ENCODE measurements around the gene PRKCB. TPM values are rescaled to one million over a fixed set of nuclear protein-coding genes. Genes with fewer than 3 reads are reported as not detected.

PRKCB gene
- total and polyA plus RNA-seq, 12 donors: 0.30 to 8.8 (median 1.1) TPM

GRCh38 chr16:24073321-24073720 is 237.5 kb downstream of the PRKCB start:
- no peaks in the 10 kb centered on the region for H3K36me3 ChIP-seq
- WGBS, 2 donors: 83 to 91% methylated on average over 8 of the region's 8 CpGs
- TF ChIP-seq CTCF (IDR thresholded peaks at IDR 0.05): no peak
- H3K4me1 ChIP-seq: no peaks in the 10 kb centered on the region
- DNase-seq (no peak), ATAC-seq (no peak)
- H3K9me3 ChIP-seq: no peaks in the 10 kb centered on the region
- peaks cover 0 to 8% (median 0%) of the 10 kb centered on the region in 7 donors for H3K27me3 ChIP-seq
- intact Hi-C loops (cut with DNase I): loop anchor here in 5 of 10 donors (5.0 to 10.0 kb wide), 3 partner anchors 179 to 184 kb away; partner anchors contain the start of gene CACNG3 (in 2 of the 5)
- H3K4me3 ChIP-seq: no peak overlapping the region
- H3K27ac ChIP-seq: no peak overlapping the region

DNA sequence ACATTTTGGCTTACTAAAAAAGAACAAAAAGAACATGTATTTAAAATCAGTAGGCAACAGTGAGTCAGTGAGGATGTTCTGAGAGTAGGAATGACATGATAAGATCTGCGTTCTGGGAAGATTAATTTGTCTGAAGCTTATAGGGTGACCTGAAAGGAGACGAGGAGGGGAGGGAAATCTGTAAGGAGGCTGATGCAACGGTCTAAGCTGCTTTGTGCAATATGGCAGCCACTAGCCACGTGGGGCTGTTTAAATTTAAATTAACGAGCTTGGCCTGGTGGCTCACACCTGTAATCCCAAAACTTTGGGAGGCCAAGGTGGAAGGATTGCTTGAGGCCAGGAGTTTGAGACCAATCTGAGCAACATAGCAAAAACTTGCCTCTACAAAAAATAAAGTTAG is 238.8 kb downstream of the PRKCB start:
- no peak for TF ChIP-seq CTCF (IDR thresholded peaks at IDR 0.05)
- no peak for DNase-seq
- 74 to 84% methylated on average over 5 of the region's 5 CpGs for WGBS, 2 donors
- ATAC-seq: no peak
- no peak overlapping the region for H3K27ac ChIP-seq
- no peaks in the 10 kb centered on the region for H3K9me3 ChIP-seq
- no peaks in the 10 kb centered on the region for H3K4me1 ChIP-seq
- H3K4me3 ChIP-seq: no peak overlapping the region
- H3K27me3 ChIP-seq: peaks cover 0 to 11% (median 0%) of the 10 kb centered on the region in 7 donors
- intact Hi-C loops (cut with DNase I): loop anchor here in 5 of 10 donors (5.0 to 10.0 kb wide), 3 partner anchors 178 to 183 kb away; partner anchors contain the start of gene CACNG3 (in 2 of the 5)
- no peaks in the 10 kb centered on the region for H3K36me3 ChIP-seq

DNA sequence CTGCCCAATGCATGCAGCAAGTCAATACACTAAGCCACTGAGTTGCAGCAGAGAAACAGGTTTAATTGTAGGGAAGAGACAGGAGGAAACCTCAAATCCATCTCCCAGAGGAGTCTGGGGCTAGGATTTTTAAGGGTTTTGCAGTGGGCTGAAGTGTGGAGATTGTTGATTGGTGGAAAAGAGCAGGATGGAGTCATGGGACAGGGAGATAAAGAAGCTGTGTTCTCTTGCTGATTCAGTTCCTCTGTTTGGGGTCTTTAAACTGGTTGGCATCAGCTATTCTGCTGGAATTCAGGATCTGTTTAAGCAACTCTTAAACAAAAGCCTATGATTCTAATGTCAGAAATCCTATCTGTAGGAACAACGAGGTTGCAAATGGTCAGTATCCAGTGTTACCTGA is 239.5 kb downstream of the PRKCB start:
- H3K4me1 ChIP-seq: no peaks in the 10 kb centered on the region
- ATAC-seq (no peak), DNase-seq (no peak)
- no peak overlapping the region for H3K27ac ChIP-seq
- peaks cover 0 to 11% (median 0%) of the 10 kb centered on the region in 7 donors for H3K27me3 ChIP-seq
- no peak overlapping the region for H3K4me3 ChIP-seq
- H3K36me3 ChIP-seq: no peaks in the 10 kb centered on the region
- intact Hi-C loops (cut with DNase I): loop anchor here in 1 of 10 donors (10.0 kb wide), 1 partner anchor 179 kb away; the partner anchor contains the start of gene CACNG3
- 67 to 73% methylated on average over 1 of the region's 1 CpG for WGBS, 2 donors
- TF ChIP-seq CTCF (IDR thresholded peaks at IDR 0.05): no peak
- no peaks in the 10 kb centered on the region for H3K9me3 ChIP-seq

DNA sequence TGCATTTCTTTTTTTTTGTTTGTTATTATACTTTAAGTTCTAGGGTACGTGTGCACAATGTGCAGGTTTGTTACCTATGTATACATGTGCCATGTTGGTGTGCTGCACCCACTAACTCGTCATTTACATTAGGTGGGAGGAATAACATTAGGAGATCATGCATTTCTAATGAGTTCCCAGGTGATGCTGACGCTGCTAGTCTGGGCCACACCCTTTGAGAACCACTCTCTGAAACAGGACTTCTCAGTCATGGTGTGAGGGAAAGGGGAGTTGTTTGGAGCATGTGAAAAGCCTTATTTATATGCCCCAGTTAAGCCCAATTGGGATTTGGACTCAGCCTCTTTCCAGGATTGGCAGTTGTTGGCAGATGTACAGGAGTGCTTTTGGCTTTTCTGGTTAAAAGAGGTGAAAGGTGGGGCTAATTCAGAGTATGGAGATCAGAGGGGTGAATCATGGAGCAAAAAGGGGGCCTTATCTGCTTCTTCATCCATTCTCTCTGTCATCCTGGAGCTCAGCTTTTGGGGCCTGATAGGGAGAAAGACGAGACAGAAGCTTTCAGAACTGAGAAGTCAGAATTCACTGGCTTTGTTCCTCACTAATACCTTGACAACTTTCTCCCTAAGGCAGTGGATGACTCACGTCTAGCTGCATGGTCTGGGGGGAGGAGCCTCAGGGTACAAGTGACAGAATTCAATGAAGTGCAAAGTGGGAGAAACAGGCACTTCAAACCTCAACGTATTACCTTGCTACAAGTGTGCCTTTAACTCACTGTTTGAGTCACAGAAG is 240.3 kb downstream of the PRKCB start:
- 53 to 55% methylated on average over 6 of the region's 6 CpGs for WGBS, 2 donors
- TF ChIP-seq CTCF (IDR thresholded peaks at IDR 0.05): no peak
- no peak overlapping the region for H3K27ac ChIP-seq
- H3K27me3 ChIP-seq: peaks cover 0 to 11% (median 0%) of the 10 kb centered on the region in 7 donors
- no peaks in the 10 kb centered on the region for H3K36me3 ChIP-seq
- ATAC-seq (no peak), DNase-seq (no peak)
- H3K9me3 ChIP-seq: no peaks in the 10 kb centered on the region
- intact Hi-C loops (cut with DNase I): loop anchor here in 1 of 10 donors (10.0 kb wide), 1 partner anchor 179 kb away; the partner anchor contains the start of gene CACNG3
- no peak overlapping the region for H3K4me3 ChIP-seq
- H3K4me1 ChIP-seq: no peaks in the 10 kb centered on the region
